NCI-H2081 (cell line): Measurements from ENCODE around the gene EIF3F.
"Not testable (repeated sequence)": the region's sequence is repeated elsewhere in the genome, so short reads cannot be mapped to it uniquely, and the experiment has no call there.

ENCODE experiments used
- DNase-seq, 2 experiments: peaks; one replicate each; lab custom pipeline; 2025; lab: John Stamatoyannopoulos, UW

The EIF3F gene

DNA sequence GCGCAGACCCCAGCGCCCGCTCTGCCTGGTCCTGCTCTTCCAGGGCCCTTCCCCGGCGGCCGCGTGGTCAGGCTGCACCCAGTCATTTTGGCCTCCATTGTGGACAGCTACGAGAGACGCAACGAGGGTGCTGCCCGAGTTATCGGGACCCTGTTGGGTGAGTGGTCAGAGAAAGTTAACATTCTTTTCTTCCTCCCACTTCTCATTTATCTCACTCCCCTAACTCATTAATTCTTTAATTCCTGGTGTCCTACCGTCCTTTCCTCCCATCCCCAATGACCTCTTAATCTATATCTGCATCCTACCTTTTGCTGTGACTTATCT, 385 bp downstream of the EIF3F start:
- not testable (repeated sequence) for DNase-seq

DNA sequence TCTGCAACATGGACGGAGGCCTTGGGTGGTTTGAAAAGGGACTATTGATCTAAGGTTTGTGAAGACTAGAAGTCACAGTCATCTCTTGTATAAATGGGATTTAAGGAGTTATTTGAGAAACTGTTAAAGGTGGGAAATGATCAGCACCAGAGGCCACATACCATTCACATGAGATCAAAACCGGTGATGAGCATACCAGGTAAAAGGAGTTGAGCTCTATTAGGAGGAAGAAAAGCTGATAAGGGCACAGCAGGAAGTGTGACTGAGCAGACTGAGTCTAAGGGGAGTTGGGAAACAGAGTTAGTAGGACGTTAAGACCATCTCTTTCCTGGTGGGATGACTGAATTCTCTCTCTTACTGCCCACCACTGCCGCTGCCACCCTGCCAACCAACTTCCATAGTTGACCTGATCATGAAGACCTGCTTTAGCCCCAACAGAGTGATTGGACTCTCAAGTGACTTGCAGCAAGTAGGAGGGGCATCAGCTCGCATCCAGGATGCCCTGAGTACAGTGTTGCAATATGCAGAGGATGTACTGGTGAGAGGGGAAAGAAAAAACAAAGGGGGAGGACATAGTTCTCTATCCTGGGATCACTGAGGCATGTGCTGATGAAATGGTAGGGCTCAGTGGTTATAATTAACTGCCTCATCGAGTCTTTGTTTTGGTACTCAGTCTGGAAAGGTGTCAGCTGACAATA, 7.6 kb downstream of the EIF3F start:
- no peak for DNase-seq

DNA sequence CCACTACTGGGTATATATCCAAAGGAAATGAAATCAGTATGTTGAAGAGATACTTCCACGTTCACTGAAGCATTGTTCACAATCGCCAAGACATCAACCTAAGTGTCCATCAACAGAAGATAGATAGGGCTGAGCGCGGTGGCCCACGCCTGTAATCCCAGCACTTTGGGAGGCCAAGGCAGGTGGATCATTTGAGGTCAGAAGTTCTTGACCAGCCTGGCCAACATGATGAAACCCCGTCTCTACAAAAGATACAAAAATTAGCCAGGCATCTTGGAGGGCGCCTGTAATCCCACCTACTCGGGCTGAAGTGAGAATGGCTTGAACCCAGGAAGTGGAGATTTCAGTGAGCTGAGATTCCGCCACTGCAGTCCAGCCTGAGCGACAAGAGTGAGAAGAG, 12.7 kb downstream of the EIF3F start:
- DNase-seq, result no peak

DNA sequence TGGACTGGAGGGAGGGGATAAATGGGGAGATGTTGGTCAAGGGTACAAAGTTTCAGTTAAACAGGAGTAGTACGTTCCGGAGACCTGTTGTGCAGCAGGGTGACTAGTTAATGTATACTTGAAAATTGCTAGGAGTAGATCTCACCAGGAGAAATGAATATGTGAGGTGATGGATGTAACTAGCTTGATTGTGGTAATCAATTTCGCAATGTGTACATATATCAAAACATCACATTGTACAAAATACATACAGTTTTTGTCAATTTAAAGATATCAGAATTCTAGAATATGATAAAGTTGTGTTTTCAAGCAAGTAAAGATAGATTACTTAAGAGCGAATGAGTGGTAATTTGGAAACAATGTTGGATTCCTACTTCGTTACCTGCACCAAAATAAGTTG, 13.3 kb downstream of the EIF3F start:
- no peak for DNase-seq

DNA sequence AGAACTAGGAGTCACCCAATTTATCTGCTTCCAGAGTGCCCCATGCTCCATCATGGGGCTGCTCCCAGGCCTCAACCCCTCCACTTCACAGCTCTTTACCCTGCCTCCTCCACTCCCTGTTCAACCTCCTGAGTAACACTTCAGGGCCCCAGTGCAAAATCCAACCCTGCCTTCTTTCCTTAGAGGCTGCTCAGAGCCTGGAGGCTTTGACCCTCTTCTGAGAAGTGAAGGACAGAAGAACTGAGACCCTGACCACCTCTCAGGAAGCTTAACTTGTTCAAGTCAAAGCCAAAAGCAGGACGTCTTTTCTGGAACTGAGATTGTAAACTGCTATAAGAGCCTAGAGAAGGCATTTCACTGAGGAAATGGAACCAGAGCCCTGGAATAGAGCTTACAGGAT, 15.5 kb downstream of the EIF3F start:
- DNase-seq, result no peak

DNA sequence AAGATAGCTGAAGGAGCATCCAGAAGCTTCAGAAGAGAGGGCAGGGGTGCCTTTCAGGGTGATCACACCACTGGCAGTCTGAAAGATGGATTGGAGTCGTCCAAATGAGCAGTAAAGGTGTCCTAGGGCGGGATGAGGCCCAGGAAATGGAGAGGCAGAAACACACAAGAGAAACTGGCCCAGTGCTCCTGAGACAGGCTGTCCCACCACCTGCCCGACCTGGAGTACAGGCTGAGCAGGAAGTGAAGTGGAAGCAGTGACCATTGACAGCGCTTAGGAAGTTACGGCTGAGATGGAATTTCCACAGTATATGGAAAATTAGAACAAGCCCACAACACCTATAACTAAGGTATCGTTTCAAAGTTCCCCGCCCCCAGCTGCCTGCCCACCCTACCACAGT, 16.1 kb downstream of the EIF3F start:
- DNase-seq, result no peak

DNA sequence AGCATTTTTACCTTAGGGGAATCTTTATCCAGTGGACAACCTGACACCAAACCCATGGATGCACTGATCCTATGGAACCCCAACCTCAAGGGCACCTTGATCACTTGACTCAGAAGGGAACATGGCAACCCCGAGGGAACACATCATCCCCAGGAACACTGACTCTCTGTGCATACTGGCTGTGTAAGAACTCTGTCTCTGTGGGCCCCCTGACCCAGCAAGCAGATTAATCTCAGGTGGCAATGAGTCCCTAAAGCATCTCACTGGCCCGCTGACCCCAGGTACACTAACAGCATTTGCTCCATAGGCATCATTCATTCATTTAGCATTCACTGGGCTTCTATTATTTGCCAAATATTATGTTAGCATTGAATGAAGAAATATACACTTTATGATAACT, 16.9 kb downstream of the EIF3F start:
- no peak for DNase-seq

DNA sequence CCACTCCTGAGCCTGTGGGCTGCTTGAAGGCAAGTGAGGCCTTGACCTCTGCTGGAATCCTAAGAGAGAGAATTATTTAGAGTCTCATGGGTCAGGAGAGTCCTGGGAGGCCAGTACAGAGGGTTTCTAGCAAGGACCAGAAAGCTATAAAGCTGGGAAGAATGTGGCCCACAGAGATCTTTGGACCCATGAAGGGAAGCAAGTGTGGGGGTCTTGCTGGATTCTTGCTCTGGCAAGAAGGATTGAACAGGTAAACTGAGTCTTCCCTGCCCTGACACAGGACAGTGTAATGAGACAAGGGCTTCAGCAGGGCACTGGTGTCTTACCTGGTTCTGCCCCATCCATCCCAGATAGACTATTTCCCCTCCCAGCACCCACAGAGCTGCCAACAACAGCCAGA, 18.4 kb downstream of the EIF3F start:
- no peak for DNase-seq

DNA sequence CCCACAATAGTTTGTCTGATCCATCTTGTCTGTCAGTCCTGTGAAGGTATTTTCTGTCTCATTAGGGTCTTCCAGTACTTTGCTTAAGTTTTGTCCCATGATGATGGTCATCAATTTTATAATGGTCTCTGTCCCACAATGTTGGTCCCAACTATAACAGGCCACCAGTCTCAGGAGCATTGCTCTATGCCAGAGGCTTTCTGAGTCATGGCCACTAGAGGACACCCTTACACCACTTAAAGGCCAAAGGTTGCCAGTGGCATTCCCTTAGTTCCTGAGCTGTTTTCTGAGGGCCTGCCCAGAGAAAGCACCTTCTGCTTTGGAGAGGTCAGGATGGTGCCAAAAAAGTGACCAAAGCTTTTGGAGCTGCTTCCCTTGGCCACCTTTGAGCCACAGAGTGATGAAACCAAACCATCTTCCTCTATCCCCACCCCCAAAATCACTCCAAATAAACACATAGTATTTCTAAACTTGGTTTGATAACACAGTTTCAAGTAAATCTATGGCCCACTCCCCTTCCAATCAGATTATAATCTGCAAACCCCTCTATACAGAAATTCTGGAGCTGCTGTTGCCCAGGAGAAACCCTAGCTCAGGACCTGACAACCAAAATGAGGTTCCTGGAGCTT, 19.3 kb downstream of the EIF3F start:
- DNase-seq, result peak; percentile 46 to 50

DNA sequence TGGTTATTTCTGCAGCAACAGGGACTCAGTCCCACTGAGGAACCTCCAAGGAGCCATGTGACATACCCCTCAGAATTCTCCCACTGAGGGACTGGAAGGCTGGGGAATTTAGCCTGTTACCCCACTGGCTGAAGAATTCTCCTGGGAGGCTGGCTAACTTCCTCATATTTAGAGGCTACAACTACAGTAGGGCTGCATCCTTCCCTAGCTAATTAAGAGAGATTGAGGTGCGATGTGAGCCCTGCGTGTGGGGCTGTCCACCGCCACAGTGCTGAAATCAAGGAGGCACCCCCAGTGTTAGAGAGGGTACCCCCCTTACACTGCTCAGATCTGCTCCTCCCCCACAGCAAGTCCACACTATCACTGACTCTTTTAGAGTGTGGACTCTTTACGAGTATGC, 21.1 kb downstream of the EIF3F start:
- no peak for DNase-seq

DNA sequence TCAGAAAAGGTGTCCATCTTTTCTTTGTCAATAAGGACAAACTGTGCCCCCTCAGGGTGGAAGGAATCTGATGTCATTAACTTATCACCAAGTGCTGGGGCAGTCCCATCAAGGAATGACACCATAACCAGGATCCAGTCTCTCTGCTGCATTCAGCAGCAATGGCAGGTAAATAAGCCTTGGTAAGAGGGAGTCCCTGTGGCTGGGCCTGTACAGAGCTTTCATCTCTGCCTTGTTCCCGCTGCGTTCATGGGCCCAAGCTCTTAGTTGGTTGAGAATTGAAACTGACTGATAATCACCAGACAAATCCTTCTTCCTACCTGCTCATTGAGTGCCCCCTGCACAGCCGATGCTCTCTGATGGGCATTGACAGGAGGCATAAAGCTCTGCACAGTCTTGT, 22.7 kb downstream of the EIF3F start:
- no peak for DNase-seq

DNA sequence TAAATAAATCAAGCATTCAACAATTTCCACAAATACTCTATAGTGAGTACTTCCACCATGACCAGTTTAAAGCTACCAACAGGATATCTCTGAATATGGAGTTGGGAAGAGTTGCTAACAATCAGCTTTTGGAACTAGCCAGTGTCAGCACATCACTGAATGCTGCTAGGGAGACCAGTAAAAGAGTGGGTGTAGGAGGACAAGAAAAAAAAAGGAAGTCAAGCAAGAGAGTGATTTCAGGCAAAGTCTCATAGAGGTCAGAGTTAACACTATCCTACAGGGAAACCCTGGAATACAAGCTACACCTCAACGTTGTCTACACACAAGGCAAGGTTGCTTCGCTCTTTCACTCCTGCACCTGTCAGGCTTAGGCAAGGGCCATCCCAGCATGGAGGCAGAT, 24.2 kb downstream of the EIF3F start:
- DNase-seq, result no peak

DNA sequence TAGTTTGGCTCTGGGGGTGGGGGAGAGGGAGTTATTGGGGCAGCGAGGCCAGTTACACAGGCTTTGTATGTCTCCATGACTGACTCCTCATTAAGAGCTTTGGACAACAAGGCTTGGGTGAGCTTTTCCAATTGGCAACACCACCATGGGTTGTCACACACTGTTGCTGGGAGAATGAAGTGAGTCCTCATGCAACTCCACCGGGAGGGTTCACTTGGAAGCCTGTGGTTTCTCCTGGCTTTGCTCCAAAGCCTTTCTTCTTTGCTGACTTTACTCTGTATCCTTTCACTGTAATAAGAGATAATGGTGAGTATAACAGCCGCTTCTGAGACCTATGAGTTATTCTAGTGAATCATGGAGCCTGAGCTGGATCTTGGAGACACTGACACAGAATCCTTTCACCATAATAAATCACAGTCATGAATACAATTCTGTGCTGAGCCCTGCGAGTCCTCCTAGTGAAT, 24.9 kb downstream of the EIF3F start:
- no peak for DNase-seq

DNA sequence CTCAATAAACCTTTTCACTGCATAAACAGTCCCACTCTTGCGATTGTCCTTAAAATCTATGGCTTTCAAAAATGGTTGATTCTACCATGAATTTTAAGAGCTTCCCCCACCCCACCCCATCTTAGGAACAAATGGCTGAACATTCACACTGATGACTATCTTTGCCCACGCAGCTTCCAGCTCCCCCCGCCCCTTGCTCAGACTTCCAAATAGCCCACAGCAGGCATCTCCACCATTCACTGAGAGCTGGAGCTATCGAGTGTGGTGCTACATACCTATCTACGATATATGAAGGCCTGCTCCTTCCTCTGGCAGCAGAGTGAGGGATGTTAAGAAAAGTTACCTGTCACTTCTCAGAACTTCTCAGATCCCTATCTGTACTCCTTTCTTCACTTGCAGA, 26.7 kb downstream of the EIF3F start:
- no peak for DNase-seq

DNA sequence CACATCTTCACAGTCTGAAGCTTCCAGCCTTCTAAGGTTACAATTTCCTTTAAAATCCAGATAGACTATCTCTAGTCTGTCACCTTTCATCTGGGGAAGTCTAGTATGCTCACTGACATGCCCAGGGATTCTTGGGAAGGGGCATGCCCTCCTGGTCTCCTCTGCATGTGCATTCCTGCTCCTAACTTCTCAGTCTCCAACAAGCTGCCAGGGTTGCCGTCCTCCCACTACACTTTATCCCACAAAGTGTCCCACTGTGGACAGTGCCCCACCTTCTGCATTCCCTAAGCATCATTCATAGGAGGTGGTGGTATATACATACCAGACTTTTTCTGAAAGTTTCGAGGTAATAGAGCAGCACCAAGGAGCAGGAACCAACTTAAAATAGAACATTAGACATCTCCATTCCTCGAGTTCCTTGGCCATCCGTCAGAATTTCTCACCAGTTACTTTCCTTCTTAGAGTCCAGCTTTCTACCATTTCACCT, 28.7 kb downstream of the EIF3F start:
- no peak for DNase-seq

DNA sequence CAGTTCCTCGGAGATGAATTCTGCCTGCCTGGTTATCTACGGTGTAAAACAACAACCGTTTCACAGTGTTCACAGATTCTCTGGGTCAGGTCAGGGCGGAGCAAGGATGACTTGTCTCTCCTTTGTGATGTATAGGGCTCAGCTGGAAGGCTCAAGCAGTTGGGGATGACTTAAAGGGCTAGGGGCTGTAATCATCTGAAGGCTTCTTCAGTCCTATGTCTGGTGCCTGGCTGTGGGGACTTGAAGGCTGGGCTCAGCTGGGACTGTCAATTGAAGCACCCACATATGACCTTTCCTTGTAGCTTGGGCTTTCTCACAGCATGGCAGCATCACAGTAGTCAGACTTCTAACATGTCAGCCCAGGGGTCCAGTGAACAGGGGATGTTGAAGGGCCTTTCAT, 29.3 kb downstream of the EIF3F start:
- no peak for DNase-seq

DNA sequence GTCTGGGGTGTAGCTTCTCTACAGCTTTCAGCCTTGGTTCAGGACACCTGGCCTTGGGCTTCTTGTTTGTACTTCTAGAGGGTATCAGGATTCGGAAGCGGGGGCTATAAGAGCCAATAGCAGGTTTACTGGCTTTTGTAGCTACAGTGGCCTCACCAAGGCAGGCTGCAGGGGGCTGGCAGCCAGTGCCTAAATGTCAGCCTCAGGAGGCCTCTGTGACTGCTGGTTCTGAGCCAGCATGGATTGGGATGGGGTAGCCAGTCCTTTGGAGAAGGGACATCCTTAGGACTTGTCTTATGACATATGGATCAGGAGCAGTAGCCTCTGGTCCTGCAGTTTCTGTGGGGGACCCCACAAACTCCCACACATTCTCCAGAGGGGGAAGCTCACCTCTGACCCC, 29.9 kb downstream of the EIF3F start:
- DNase-seq, result no peak

DNA sequence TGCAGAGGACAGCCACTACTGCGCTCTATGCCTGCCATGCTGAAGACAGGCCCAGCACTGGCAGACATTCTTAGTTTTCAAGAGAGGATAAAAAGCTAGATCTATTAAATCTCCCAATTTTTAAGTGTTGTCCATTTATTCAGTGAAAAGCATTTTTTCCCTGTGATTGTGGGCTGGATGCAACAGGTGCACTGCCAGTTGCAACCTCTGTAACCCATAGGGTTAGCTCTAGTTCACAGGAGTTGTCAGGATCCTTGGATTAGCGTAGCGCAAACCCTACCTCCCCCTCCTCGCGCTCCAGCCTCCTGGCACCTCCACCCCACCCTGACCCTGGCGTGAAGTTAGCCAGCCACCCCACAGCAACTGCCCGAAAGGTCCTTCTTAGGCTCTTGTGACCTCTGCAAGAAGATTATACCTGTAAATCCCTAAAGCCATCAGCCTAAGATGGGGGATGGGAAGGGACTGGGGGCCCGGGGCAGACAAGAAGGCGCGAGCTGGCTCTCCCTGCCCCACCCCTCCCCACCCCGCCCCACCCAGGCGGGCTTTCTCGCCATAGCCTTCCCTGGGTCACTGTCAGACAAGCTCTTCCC, 30.9 kb downstream of the EIF3F start:
- no peak for DNase-seq

DNA sequence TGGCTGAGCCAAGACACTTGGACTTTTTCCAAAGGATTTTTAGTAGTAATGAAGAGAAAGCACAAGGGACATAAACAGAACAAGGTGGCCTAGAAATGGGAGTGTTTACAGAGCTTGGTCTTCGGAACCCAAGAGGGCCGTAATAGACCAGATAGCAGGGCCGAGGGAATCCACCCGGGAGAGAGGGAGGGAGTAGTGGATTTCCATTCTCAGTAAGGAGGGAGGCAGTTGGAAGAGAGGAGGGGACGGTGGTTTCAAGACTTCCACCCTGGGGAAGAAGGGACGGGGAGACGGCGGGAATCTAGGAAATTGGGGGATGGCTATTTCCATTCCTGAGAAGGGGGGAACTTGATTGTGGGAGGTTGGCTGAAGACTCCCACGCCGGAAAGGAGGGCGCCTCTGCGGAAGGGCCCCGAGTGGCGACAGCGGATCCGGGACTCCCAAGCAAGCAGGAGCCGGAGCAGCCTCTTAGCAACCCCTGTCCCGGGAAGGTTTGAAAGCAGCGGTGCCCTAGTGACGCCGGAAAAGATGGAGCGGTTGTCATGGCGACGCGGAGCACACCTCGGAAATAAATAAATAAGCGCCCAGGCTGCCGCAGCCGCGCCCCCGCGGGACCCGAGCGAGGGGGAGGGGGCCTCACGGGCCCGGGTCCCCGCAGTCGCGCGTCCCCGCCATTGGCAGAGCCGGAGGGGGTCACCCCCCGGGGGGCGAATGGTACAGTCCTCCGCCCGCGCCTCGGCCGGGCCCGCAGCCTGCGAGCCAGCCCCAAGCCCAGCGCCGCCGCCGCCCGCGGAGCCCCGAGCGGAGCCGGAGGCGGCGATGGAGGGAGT, 31.6 kb downstream of the EIF3F start:
- peak; percentile 62 to 68 for DNase-seq

DNA sequence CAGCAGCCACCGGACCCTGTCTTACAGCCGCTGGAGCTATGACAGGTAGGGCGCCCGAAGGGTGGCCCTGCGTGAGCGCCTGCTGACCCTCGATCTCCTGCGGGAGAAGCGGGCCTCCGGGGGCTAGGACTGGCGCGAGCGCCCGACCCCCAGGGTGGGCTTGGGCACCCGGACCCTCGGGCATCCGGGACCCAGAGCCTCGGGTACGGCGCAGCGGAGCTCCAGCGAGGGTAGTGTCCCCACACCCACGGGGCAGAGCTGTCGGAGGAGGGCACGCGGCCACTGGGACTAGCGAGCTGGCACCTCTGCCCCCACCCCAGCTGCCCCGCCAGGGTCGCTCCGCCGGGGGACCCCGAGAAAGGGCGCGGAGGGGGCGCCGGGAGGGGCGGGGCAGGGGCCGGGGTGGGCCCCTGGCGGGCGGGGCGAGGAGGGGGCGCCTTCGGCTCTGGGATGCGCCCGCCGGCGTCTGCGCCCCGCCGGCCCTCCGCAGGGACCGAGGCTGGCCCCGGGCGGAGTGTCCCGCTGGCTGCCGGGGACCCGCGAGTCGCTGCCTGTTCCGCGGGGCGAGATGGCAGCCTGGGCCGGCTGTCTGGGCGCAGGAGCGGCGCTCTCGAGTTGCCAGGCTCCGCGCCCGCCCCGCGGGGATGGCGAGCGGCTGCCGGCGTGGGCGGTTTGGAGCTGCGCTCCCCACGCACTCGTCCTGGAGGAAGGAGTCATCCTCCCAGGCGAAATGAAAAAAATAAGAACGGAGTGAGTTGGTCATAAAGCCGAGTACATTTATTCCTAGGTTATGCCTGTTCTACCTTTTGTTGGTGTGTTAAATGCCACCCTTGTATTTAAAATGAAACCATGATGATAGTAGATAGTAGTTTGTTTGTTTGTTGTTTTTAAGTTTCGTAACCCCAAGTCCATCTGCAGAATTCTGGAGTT, 32.4 kb downstream of the EIF3F start:
- peak in 1 of 2 experiments; percentile 41 for DNase-seq

DNA sequence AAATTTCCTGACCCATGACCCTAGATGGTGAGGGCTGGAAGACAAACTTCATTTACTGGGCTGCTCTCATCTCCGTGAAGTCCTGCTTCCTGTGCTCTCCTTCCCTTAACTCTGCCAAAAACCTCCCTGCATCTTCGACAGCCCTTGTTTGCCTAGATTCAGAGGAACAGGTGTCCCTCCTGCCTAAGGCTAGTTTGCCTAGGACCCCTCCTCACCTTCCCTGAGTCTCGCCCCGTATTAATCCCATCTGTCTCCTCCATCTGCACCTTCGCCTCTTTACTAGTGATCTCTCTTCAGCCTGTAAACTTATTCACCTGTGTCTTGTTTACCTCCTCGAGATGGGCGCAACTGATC, 33.1 kb downstream of the EIF3F start:
- DNase-seq, result no peak

DNA sequence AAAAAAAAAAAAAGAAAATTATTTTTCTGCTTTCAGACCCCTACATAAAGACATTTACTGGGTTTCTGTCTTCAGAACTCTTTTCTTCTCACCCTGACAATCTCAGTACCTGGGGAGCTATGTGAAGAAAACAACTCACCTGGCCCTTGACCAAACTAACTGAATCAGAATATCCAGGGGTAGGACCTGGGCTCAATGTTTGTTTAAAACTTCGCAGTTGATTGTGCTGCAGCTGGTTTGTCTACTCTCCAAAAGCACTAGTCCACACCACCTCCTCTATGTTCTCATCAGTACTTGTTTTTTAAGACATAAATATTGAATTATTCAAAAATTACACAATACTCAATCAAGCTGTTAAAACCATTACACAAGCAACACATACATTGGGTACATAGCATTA, 34.8 kb downstream of the EIF3F start:
- DNase-seq, result no peak
